GM19468 (cell line): ENCODE measurements around the gene LARP4B.

Source experiments
- ATAC-seq: cut with Tn5 transposase; IDR thresholded peaks from one replicate; pipeline ENCODE4 v1.9.1; 2021; ENCODE audit warnings: mild to moderate bottlenecking, moderate library complexity, moderate number of reproducible peaks; ENCODE audit not compliant: unreplicated experiment; ENCODE audit errors: extremely low read depth

Gene LARP4B

DNA sequence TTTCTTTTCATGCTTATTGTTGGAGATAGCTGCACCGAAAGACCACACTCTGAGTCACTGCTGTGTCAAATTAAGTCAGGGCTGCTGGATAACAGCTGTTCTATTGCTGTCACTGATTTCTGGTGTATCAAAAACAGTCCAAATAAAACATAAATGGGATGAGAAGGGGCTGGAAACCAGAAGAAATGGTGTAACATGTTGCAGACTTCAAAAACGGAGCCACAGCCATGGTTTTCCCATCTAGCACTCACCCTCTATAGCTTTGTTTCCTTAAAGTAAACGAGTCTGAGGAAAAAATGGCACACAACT lies 138.8 kb downstream of the LARP4B start:
- ATAC-seq, result no peak

- no peak for ATAC-seq
Observed at GRCh38 chr10:792083-792791, 139.3 kb downstream of the LARP4B start.

GRCh38 chr10:791639-792038 lies 139.9 kb downstream of the LARP4B start:
- ATAC-seq, result no peak

GRCh38 chr10:790821-791551 lies 140.5 kb downstream of the LARP4B start:
- ATAC-seq, result no peak

- ATAC-seq, result no peak
Observed at GRCh38 chr10:789831-790701, 141.4 kb downstream of the LARP4B start.

GRCh38 chr10:788796-789748 lies 142.4 kb downstream of the LARP4B start:
- ATAC-seq, result no peak

DNA sequence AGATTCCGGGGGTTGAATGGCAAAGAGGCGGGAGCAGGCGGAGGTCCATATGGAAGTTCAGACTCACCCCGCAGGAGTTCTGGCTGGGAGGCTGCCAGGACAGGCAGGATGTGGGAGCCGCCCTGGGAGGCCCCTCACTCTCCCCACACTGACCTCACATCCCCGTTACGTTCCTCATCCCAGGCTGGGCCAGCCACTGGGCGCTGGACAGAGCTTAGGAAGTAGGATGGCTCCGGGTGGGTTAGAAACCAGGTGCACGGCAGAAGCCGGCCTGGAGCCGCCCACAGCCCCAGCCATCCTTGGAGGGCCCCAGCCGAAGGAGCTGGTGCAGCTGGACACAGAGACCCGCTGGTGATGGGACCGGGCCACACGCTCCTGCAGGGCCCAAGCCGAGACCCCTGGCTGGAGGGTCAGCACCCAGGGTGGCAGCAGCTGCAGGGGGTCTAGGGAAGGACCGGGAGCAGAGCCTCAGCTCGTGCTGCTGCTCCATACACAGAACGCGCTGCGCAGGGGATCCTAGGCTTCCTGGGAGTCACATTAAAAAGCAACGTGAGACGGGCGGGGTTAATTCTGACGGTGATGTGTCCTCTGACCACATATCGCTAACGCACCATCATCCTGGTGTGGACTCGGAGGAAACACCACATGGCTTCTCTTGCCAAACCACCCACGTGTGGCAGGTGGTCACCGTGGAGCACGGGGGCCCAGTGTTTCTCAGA lies 143.4 kb downstream of the LARP4B start:
- no peak for ATAC-seq

DNA sequence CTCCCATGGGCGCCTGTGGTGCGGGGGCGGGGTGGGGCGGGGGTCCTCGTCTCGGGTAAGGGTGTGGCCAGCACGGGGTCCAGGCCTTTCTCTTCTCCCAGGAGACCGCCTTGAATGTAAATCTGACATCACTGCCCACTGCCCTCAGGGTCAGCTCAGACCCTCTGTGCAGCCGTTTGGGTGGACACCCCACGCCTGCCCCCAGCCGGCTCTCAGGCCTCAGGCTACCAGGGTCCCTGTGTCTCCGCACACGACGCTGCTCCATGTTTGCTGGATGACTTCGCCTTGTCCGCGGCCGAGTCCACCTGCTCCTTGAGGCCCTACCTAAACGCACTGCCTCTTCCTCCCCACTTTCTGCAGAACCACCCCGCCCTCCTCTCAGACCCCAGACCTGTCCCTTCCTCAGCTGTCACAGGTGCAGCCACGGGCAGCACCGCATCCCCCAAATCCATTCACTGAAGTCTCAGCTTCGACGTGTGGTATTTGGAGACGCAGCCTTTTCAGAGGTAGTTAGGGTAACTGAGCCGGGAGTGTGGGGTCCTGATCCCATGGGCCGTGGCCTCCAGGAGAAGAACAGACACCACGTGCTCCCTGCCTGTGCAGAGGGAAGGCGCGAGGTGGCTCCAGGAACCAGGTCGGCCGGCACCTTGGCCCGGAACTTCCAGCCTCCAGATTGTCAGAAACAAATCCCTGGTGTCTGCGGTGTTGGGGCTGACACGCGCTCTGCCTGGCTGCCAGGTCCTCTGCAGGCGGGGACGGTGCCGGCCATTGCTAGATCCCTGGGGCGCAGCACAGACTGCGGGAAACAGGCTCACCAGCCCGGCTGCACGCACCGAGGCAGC lies 144.7 kb downstream of the LARP4B start:
- ATAC-seq, result no peak

GRCh38 chr10:785861-786214 lies 145.7 kb downstream of the LARP4B start:
- ATAC-seq, result no peak

DNA sequence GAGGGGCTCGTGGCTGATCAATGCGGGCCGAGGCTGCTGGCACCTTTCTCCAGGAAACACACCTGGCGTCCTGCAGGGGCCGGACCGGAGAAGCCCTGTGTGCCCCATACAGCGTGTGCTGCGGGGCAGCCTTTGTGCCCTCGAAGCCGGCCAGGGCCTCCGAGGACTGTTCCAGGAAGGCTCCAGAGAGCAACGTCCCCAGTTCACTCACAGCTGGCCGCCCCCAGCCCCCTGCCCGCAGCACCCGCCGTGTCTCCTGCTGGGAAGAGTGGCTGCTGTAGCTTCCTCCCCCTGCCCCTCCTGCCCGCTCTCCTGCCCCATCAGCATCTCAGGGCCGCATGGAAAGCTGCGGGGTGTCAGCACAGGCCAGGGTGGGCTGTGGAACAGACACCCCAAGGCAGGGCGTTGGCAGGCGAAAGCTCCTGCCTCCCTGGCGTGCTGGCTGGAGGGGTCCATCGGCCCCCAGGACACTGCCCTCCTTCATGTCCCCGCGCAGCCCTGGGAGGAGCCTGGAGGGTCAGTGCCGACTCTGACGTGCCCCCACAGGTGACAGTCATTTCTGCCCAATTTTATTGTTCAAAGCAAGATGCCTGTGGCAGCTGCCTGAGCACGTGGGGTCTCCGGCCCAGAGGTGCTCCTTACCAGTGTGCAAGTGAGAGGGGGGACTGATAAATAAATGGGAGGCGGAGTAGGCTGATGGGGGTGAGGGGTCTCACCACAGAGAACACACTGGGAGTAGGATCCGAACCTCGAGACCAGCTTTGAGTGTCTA lies 146.2 kb downstream of the LARP4B start:
- no peak for ATAC-seq

DNA sequence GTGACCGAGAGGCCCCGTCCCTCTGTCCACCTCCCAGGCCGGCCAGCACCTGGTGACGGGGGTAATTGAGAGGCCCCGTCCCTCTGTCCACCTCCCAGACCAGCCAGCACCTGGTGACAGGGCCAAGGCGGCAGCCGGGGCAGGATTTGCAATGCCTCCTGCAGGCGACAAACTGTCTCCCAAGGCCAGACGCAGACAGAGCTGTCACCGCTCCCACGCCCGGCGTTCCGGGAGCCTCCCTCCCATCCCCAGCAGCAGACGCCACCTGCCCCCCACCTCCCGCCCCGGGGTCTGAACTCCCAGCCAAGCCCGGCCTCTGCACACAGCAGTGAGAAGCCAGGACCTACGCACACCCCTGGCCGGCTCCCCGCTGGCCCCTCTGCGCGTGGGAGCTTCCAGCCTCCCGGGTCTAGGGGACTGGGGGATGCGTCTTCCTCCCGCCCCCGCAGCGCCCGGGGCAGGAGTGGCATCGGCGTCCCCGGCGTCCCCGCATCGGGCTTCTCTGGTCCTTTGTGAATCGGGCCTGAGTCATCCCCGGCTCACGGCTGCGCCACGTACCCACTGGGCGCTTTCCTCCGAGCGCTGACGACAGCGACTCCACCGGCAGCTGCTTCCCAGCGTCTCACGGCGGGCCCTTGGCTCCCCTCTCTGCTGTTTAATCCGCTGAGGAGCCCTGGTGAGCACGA lies 147.0 kb downstream of the LARP4B start:
- no peak for ATAC-seq

GRCh38 chr10:782751-783648 lies 148.5 kb downstream of the LARP4B start:
- ATAC-seq, result no peak

GRCh38 chr10:780536-781524 lies 150.7 kb downstream of the LARP4B start:
- no peak for ATAC-seq

DNA sequence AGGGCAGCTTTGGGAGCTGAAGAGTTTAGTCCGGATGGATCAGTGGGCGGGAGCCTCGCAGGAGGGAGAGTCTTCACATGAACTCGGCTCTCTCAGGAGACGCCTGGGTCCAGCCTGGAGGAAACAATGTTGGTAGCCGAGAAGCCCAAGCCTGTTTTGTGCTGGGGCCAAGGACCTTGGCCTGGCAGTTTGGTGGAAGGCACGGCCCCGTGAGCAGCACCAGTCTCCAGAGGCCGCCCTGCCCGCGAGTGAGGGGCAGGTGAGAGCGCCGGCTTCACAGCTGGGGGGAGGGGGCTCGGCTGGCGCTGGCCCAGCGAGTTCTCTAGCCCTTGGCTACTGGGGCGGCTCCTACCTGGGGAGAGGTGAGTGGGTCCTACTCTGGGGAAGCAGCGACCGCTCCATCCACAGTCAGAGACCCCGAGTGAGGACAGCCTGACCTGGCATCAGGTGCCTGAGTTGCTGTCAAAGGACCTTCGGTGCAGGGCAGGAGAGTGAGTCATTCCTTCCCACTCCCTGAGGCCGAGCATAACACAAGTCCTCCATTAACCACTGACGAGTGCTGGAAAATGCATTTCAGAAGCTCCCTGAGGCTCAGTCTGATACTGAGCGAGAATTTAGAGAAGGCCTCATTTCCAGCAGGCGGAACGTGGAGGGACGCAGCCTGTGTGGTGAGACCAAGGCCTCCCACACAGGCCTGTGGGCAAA lies 152.7 kb downstream of the LARP4B start:
- ATAC-seq, result no peak
